GM12891 (cell line): ENCODE measurements around the gene CAMK2G.

ENCODE experiments used
- DNase-seq: peaks from one replicate; pipeline ENCODE4 v3.0.0; 2011; ENCODE audit warnings: low spot score; ENCODE audit not compliant: insufficient read length
- FAIRE-seq: peaks from 2 replicates; lab custom pipeline; 2011; peaks lifted over from hg19 to GRCh38; lab: Jason Lieb, UNC
- PAX5 ChIP-seq: IDR thresholded peaks from 2 replicates; pipeline ENCODE4 v1.6.1; 2011; ENCODE audit warnings: low read length, moderate library complexity, mild to moderate bottlenecking; ENCODE audit not compliant: insufficient read depth, severe bottlenecking
- POLR2A ChIP-seq: IDR thresholded peaks from 2 replicates; pipeline ENCODE4 v1.6.1; 2011; ENCODE audit warnings: low read depth, low read length, control low read depth
- POLR2AphosphoS5 ChIP-seq: IDR thresholded peaks from 2 replicates; pipeline ENCODE4 v1.6.1; 2011; ENCODE audit warnings: low read depth, low read length, control low read depth
- POU2F2 ChIP-seq: IDR thresholded peaks from 2 replicates; pipeline ENCODE4 v1.6.1; 2011; ENCODE audit warnings: low read depth, mild to moderate bottlenecking, control low read depth, low read length, moderate library complexity
- SPI1 ChIP-seq: IDR thresholded peaks from 2 replicates; pipeline ENCODE4 v1.6.1; 2011; ENCODE audit warnings: low read depth, low read length, control low read depth
- TAF1 ChIP-seq: IDR thresholded peaks from 2 replicates; pipeline ENCODE4 v1.6.1; 2011; ENCODE audit warnings: low read depth, low read length, control low read depth

The CAMK2G gene

GRCh38 chr10:73914036-73914435 lies 39.7 kb upstream of the CAMK2G start:
- TF ChIP-seq POLR2AphosphoS5 (no peak), PAX5 (no peak), SPI1 (no peak), POLR2A (no peak), TAF1 (no peak), POU2F2 (no peak)
- DNase-seq (no peak), FAIRE-seq (no peak)

- no peak for TF ChIP-seq SPI1
- TF ChIP-seq POU2F2, result no peak
- TF ChIP-seq PAX5, result no peak
- no peak for TF ChIP-seq POLR2A
- no peak for TF ChIP-seq POLR2AphosphoS5
- TF ChIP-seq TAF1, result no peak
- no peak for FAIRE-seq
- DNase-seq, result no peak
Observed at GRCh38 chr10:73911553-73912004, 37.2 kb upstream of the CAMK2G start.

GRCh38 chr10:73910764-73911552 lies 36.6 kb upstream of the CAMK2G start, which contains the start of gene PLAU:
PLAU (plus strand) TSS chr10:73911132; CDS start chr10:73911556, 424 bp downstream.
- TF ChIP-seq POU2F2 (no peak), SPI1 (no peak), POLR2A (no peak; the same call in 1 of the 2 replicates), TAF1 (no peak), POLR2AphosphoS5 (no peak), PAX5 (no peak)
- FAIRE-seq (peak; percentile 31), DNase-seq (peak; percentile 65)

GRCh38 chr10:73910401-73910763 lies 36.0 kb upstream of the CAMK2G start:
- no peak for TF ChIP-seq TAF1
- no peak for TF ChIP-seq PAX5
- no peak for TF ChIP-seq POU2F2
- no peak for TF ChIP-seq SPI1
- TF ChIP-seq POLR2A, result no peak; the same call in 1 of the 2 replicates
- TF ChIP-seq POLR2AphosphoS5, result no peak
- DNase-seq (no peak), FAIRE-seq (peak; percentile 50)

- FAIRE-seq (peak; percentile 20), DNase-seq (no peak)
- no peak for TF ChIP-seq TAF1
- no peak for TF ChIP-seq POU2F2
- no peak for TF ChIP-seq SPI1
- no peak for TF ChIP-seq POLR2AphosphoS5
- no peak for TF ChIP-seq PAX5
- no peak for TF ChIP-seq POLR2A
Observed at GRCh38 chr10:73909540-73910115, 35.3 kb upstream of the CAMK2G start.

- DNase-seq (no peak), FAIRE-seq (peak; percentile 91)
- 0 out of 2 replicates have a peak, but pooled peaks have one; percentile 1 for TF ChIP-seq SPI1
- no peak for TF ChIP-seq POLR2AphosphoS5
- TF ChIP-seq POU2F2, result 0 out of 2 replicates have a peak, but pooled peaks have one; percentile 44
- no peak for TF ChIP-seq TAF1
Observed at GRCh38 chr10:73908853-73909539, 34.6 kb upstream of the CAMK2G start.

GRCh38 chr10:73907841-73908517 lies 33.6 kb upstream of the CAMK2G start:
- FAIRE-seq, result no peak
- no peak for DNase-seq
- TF ChIP-seq SPI1 (peak; percentile 69), POLR2AphosphoS5 (no peak), POLR2A (no peak), POU2F2 (no peak), PAX5 (no peak)

GRCh38 chr10:73906524-73907447 lies 32.4 kb upstream of the CAMK2G start:
- TF ChIP-seq POU2F2 (no peak), PAX5 (no peak), POLR2A (no peak), SPI1 (no peak), TAF1 (no peak), POLR2AphosphoS5 (no peak)
- no peak for FAIRE-seq
- DNase-seq, result no peak
